ENCODE results near the gene AKR1B15. TPM values are rescaled to one million over a fixed set of nuclear protein-coding genes. Genes with fewer than 3 reads are reported as not detected.

The AKR1B15 gene
- polyA plus RNA-seq, 3 donors = not detected

GRCh38 chr7:134612197-134612596 is 63.3 kb downstream of the AKR1B15 start:
- Mint-ChIP-seq H3K4me3 (no peak overlapping the region), H3K27ac (no peak overlapping the region), H3K9me3 (peaks cover 0 to 9% (median 2%) of the 10 kb centered on the region in 7 donors), H3K4me1 (peaks cover 30% of the 10 kb centered on the region), H3K36me3 (peaks cover 0 to 6% of the 10 kb centered on the region in 2 donors), H3K27me3 (ENCODE audit: low read depth in 3 of 3) (peaks cover 0 to 1% (median 0%) of the 10 kb centered on the region in 3 donors)
- intact Hi-C loops (cut with micrococcal nuclease) = no loop called here
- no peaks in the 10 kb centered on the region for H3K9me3 ChIP-seq (replicated peaks in 1 of 2; ENCODE audit: control insufficient read depth in 1 of 2, insufficient read depth in 1 of 2, low read length in 2 of 2)
- H4K20me1 ChIP-seq (ENCODE audit: insufficient read depth, low read length) = no peaks in the 10 kb centered on the region
- H3K9ac ChIP-seq (ENCODE audit: insufficient read depth, low read length, poor library complexity, severe bottlenecking) = no peak overlapping the region
- no peak for DNase-seq
- no CpG with 5 or more reads among the region's 2 CpGs for WGBS (ENCODE audit: insufficient coverage)
- H3K4me3 ChIP-seq (replicated peaks in 1 of 3; ENCODE audit: low read depth in 2 of 3, low read length in 3 of 3) = no peak overlapping the region
- H3K27ac ChIP-seq (ENCODE audit: low read depth in 1 of 2, low read length in 2 of 2) = no peak overlapping the region
- no peak overlapping the region for H2AFZ ChIP-seq (ENCODE audit: insufficient read depth, low read depth, low read length, poor library complexity, severe bottlenecking)
- H3K27me3 ChIP-seq (ENCODE audit: control insufficient read depth in 2 of 2, insufficient read depth in 2 of 2, low read length in 2 of 2) = no peaks in the 10 kb centered on the region
- H3K36me3 ChIP-seq (replicated peaks in 1 of 2; ENCODE audit: control insufficient read depth in 1 of 2, insufficient read depth in 2 of 2, low read length in 2 of 2) = no peaks in the 10 kb centered on the region
- peaks cover 21 to 22% of the 10 kb centered on the region in 2 donors for H3K4me1 ChIP-seq (ENCODE audit: control insufficient read depth in 1 of 2, insufficient read depth in 2 of 2, low read length in 2 of 2)
- no peak for TF ChIP-seq CTCF (IDR thresholded peaks at IDR 0.05)
- no peaks in the 10 kb centered on the region for H3K79me2 ChIP-seq (ENCODE audit: insufficient read depth, low read length)
- no peak overlapping the region for H3K4me2 ChIP-seq (replicated peaks; ENCODE audit: extremely low read depth, low read length, poor library complexity, severe bottlenecking)

- H3K27ac ChIP-seq (ENCODE audit: low read depth in 1 of 2, low read length in 2 of 2) = peak overlapping the region in 1 of 2 donors; percentile 61
- DNase-seq = peak; percentile 26 to 61 (median 60)
- Mint-ChIP-seq H3K27ac (peak overlapping the region in 5 of 7 donors; percentile 4 to 84 (median 51)), H3K27me3 (ENCODE audit: low read depth in 3 of 3) (no peaks in the 10 kb centered on the region), H3K4me3 (peak overlapping the region in 1 of 2 donors; percentile 54), H3K9me3 (peaks cover 0 to 9% (median 2%) of the 10 kb centered on the region in 7 donors), H3K36me3 (peaks cover 0 to 6% of the 10 kb centered on the region in 2 donors), H3K4me1 (peaks cover 34% of the 10 kb centered on the region)
- peak overlapping the region; percentile 54 for H2AFZ ChIP-seq (ENCODE audit: insufficient read depth, low read depth, low read length, poor library complexity, severe bottlenecking)
- H3K4me1 ChIP-seq (ENCODE audit: control insufficient read depth in 1 of 2, insufficient read depth in 2 of 2, low read length in 2 of 2) = peaks cover 23% of the 10 kb centered on the region in 2 donors
- no peaks in the 10 kb centered on the region for H4K20me1 ChIP-seq (ENCODE audit: insufficient read depth, low read length)
- H3K79me2 ChIP-seq (ENCODE audit: insufficient read depth, low read length) = no peaks in the 10 kb centered on the region
- H3K4me3 ChIP-seq (replicated peaks in 1 of 3; ENCODE audit: low read depth in 2 of 3, low read length in 3 of 3) = no peak overlapping the region
- H3K27me3 ChIP-seq (ENCODE audit: control insufficient read depth in 2 of 2, insufficient read depth in 2 of 2, low read length in 2 of 2) = no peaks in the 10 kb centered on the region
- no peak overlapping the region for H3K9ac ChIP-seq (ENCODE audit: insufficient read depth, low read length, poor library complexity, severe bottlenecking)
- WGBS (ENCODE audit: insufficient coverage) = no CpG with 5 or more reads among the region's 3 CpGs
- peak overlapping the region; percentile 27 for H3K4me2 ChIP-seq (replicated peaks; ENCODE audit: extremely low read depth, low read length, poor library complexity, severe bottlenecking)
- no peak for TF ChIP-seq CTCF (IDR thresholded peaks at IDR 0.05)
- H3K9me3 ChIP-seq (replicated peaks in 1 of 2; ENCODE audit: control insufficient read depth in 1 of 2, insufficient read depth in 1 of 2, low read length in 2 of 2) = no peaks in the 10 kb centered on the region
- H3K36me3 ChIP-seq (replicated peaks in 1 of 2; ENCODE audit: control insufficient read depth in 1 of 2, insufficient read depth in 2 of 2, low read length in 2 of 2) = no peaks in the 10 kb centered on the region
- intact Hi-C loops (cut with micrococcal nuclease) = no loop called here
Observed at GRCh38 chr7:134613623-134614347, 64.9 kb downstream of the AKR1B15 start.

Measured in CD14-positive monocyte (primary cell).